ENCODE measurements around the gene DNAH12. TPM values are rescaled to one million over a fixed set of nuclear protein-coding genes. Genes with fewer than 3 reads are reported as not detected.
A peak's percentile ranks its signal among the peaks of the same experiment; 100 is the strongest.

DNAH12 gene
- total RNA-seq, 1 donor from 2014 or later, result 0.02 TPM

- Mint-ChIP-seq H3K4me3 (no peak overlapping the region), H3K36me3 (peaks cover 15% of the 10 kb centered on the region), H3K27ac (no peak overlapping the region), H3K4me1 (no peaks in the 10 kb centered on the region), H3K9me3 (no peaks in the 10 kb centered on the region), H3K27me3 (ENCODE audit: insufficient read depth, low read depth) (no peaks in the 10 kb centered on the region)
- H2AFZ ChIP-seq (replicated peaks), result no peak overlapping the region
- H3K27ac ChIP-seq, result no peak overlapping the region
- H4K20me1 ChIP-seq (ENCODE audit: low read depth), result no peaks in the 10 kb centered on the region
- peaks cover 4% of the 10 kb centered on the region for H3K79me2 ChIP-seq (ENCODE audit: low read depth)
- no peaks in the 10 kb centered on the region for H3K4me1 ChIP-seq
- no peak overlapping the region for H3K4me3 ChIP-seq
- no peak overlapping the region for H3K9ac ChIP-seq
- no peak overlapping the region for H3K4me2 ChIP-seq
- no peaks in the 10 kb centered on the region for H3K27me3 ChIP-seq
- TF ChIP-seq EZH2 (IDR thresholded peaks at IDR 0.05) (no peak), EZH2phosphoT487 (IDR thresholded peaks at IDR 0.05) (no peak)
- TF ChIP-seq, protein P1, sequence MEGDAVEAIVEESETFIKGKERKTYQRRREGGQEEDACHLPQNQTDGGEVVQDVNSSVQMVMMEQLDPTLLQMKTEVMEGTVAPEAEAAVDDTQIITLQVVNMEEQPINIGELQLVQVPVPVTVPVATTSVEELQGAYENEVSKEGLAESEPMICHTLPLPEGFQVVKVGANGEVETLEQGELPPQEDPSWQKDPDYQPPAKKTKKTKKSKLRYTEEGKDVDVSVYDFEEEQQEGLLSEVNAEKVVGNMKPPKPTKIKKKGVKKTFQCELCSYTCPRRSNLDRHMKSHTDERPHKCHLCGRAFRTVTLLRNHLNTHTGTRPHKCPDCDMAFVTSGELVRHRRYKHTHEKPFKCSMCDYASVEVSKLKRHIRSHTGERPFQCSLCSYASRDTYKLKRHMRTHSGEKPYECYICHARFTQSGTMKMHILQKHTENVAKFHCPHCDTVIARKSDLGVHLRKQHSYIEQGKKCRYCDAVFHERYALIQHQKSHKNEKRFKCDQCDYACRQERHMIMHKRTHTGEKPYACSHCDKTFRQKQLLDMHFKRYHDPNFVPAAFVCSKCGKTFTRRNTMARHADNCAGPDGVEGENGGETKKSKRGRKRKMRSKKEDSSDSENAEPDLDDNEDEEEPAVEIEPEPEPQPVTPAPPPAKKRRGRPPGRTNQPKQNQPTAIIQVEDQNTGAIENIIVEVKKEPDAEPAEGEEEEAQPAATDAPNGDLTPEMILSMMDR (IDR thresholded peaks at IDR 0.05), result no peak
- H3K36me3 ChIP-seq, result peaks cover under 1% of the 10 kb centered on the region
- no peak for DNase-seq (ENCODE audit: low spot score)
- no peaks in the 10 kb centered on the region for H3K9me3 ChIP-seq (ENCODE audit: low read depth)
- H3F3A ChIP-seq (ENCODE audit: low read depth), result no peaks in the 10 kb centered on the region
Observed at GRCh38 chr3:57569859-57570450, 25.8 kb upstream of the DNAH12 start.

- H3K4me2 ChIP-seq, result no peak overlapping the region
- H3F3A ChIP-seq (ENCODE audit: low read depth), result peaks cover 7% of the 10 kb centered on the region
- H3K9ac ChIP-seq, result no peak overlapping the region
- no peak for TF ChIP-seq EZH2phosphoT487 (IDR thresholded peaks at IDR 0.05)
- TF ChIP-seq EZH2 (IDR thresholded peaks at IDR 0.05), result no peak
- TF ChIP-seq, protein P1 (IDR thresholded peaks at IDR 0.05), result no peak
- H2AFZ ChIP-seq (replicated peaks), result no peak overlapping the region
- no peaks in the 10 kb centered on the region for H3K9me3 ChIP-seq (ENCODE audit: low read depth)
- Mint-ChIP-seq H3K27me3 (ENCODE audit: insufficient read depth, low read depth) (no peaks in the 10 kb centered on the region), H3K4me1 (peaks cover 18% of the 10 kb centered on the region), H3K36me3 (peaks cover 15% of the 10 kb centered on the region), H3K4me3 (no peak overlapping the region), H3K27ac (no peak overlapping the region), H3K9me3 (no peaks in the 10 kb centered on the region)
- H3K4me3 ChIP-seq, result no peak overlapping the region
- no peak for DNase-seq (ENCODE audit: low spot score)
- no peaks in the 10 kb centered on the region for H3K36me3 ChIP-seq
- H3K27me3 ChIP-seq, result no peaks in the 10 kb centered on the region
- H3K4me1 ChIP-seq, result peaks cover 10% of the 10 kb centered on the region
- no peak overlapping the region for H3K27ac ChIP-seq
- H3K79me2 ChIP-seq (ENCODE audit: low read depth), result peaks cover 15% of the 10 kb centered on the region
- peaks cover 15% of the 10 kb centered on the region for H4K20me1 ChIP-seq (ENCODE audit: low read depth)
Observed at GRCh38 chr3:57559526-57559925, 15.4 kb upstream of the DNAH12 start.

DNA sequence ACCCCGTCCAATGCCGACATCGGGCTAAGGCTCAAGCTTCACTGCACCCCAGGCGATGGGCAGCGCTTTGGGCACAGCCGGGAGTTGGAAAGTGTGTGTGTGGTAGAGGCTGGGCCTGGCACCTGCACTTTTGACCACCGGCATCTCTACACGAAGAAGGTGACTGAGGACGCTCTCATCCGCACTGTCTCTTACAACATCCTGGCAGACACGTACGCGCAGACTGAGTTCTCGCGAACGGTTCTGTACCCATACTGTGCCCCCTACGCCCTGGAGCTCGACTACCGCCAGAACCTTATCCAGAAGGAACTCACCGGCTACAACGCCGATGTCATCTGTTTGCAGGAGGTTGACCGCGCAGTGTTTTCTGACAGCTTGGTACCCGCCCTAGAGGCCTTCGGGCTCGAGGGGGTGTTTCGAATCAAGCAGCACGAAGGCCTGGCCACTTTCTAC, 13.0 kb upstream of the DNAH12 start:
- H3K27ac Mint-ChIP-seq, result peak overlapping the region; percentile 89

More for the DNA sequence above, 13.0 kb upstream of the DNAH12 start:
- Histone ChIP-seq H3K9me3 (ENCODE audit: low read depth) (no peaks in the 10 kb centered on the region), H3K27me3 (no peaks in the 10 kb centered on the region), H3K4me2 (peak overlapping the region; percentile 93), H3F3A (ENCODE audit: low read depth) (peaks cover 7% of the 10 kb centered on the region), H3K36me3 (no peaks in the 10 kb centered on the region), H3K27ac (no peak overlapping the region), H4K20me1 (ENCODE audit: low read depth) (peaks cover 15% of the 10 kb centered on the region), H2AFZ (replicated peaks) (peak overlapping the region; percentile 90), H3K4me1 (peaks cover 10% of the 10 kb centered on the region), H3K4me3 (peak overlapping the region; percentile 60), H3K79me2 (ENCODE audit: low read depth) (peaks cover 15% of the 10 kb centered on the region), H3K9ac (peak overlapping the region; percentile 75)
- Mint-ChIP-seq H3K4me1 (peaks cover 18% of the 10 kb centered on the region), H3K27me3 (ENCODE audit: insufficient read depth, low read depth) (no peaks in the 10 kb centered on the region), H3K36me3 (peaks cover 10% of the 10 kb centered on the region), H3K4me3 (peak overlapping the region; percentile 95), H3K9me3 (no peaks in the 10 kb centered on the region)
- no peak for TF ChIP-seq EZH2phosphoT487 (IDR thresholded peaks at IDR 0.05)
- TF ChIP-seq, protein P1 (IDR thresholded peaks at IDR 0.05), result no peak
- TF ChIP-seq EZH2 (IDR thresholded peaks at IDR 0.05), result no peak
- DNase-seq (ENCODE audit: low spot score), result peak; percentile 24

Data from neural progenitor cell (in vitro differentiated cells).